HAP-1 (cell line): ENCODE results near the gene ECM1.
A peak's percentile ranks its signal among the peaks of the same experiment; 100 is the strongest.

Source experiments
- DNase-seq, 2 experiments: peaks; one replicate each; pipeline ENCODE4 v3.0.0-alpha.2; 2016 to 2020; ENCODE audit warnings: low spot score in 2 of 2
- H3K27me3 ChIP-seq: fragments of 250-450 bp; sonication (Bioruptor Pico); 2 replicates; pipeline ENCODE4 v1.5.1; 2020; ENCODE audit warnings: low read depth, mild to moderate bottlenecking, moderate library complexity
- H3K36me3 ChIP-seq: fragments of 250-450 bp; sonication (Bioruptor Pico); replicated peaks from 2 replicates; pipeline ENCODE4 v1.5.1; 2020; ENCODE audit warnings: mild to moderate bottlenecking
- H3K4me1 ChIP-seq: fragments of 250-450 bp; sonication (Bioruptor Pico); 2 replicates; pipeline ENCODE4 v1.5.1; 2020; ENCODE audit warnings: mild to moderate bottlenecking
- H3K4me3 ChIP-seq: fragments of 250-450 bp; sonication (Bioruptor Pico); 2 replicates; pipeline ENCODE4 v1.5.1; 2020; ENCODE audit warnings: mild to moderate bottlenecking, moderate library complexity
- H3K9me3 ChIP-seq: fragments of 250-450 bp; sonication (Bioruptor Pico); 2 replicates; pipeline ENCODE4 v1.5.1; 2020; ENCODE audit warnings: mild to moderate bottlenecking, moderate library complexity
- in situ Hi-C: fragments of 300-500 bp; cut with MboI; formaldehyde crosslinking; loops from 3 replicates; pipeline ENCODE4 v1.14.3; 2020; ENCODE audit warnings: low sequenced_read_pairs, inconsistent platforms, mixed read lengths

The ECM1 gene

DNA sequence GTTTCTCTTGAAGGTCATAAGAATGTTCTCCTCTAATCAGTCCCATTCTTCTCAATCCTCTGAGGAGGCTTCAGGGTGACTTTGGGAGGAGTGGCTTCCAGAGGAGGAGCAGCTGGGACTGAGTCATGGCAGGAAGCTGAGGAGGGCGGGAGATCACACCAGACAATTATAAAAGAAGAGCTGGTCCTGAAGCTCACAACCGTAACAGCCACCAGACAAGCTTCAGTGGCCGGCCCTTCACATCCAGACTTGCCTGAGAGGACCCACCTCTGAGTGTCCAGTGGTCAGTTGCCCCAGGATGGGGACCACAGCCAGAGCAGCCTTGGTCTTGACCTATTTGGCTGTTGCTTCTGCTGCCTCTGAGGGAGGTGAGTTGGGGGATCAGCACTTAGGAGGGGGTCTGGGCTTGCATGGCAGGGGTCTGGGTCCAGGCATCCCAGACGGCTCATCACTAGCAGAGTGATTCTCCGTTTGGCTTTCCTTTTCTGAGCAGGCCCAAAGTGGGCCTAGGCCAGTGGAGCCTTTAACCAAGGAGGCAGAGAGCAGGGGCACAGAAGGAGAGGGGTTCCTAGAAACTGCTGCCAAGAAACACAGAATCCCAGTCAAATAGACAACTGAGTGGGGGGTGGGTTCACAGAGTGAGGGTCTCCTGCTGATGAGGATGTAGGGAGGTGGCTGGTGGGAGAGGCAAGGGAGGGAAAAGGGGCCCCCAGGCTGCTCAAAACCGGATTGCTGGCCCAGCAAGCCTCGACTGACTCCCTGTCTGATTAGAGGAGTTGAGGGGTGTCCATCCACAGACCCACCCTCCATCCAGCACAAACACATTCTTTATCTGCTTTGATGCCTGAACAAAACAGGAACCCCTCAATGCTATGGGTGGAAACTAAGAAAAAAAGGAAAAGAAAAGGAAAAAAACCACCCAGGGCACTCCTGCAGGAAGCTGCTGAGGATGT, at the start of gene ECM1:
ECM1 (plus strand) TSS at position 198 of the 953 bp plus-strand sequence; CDS start at position 299, 101 bp downstream.
- in situ Hi-C loops = no loop called here
- no peaks in the 10 kb centered on the region for H3K9me3 ChIP-seq
- DNase-seq = no peak
- H3K4me1 ChIP-seq = no peaks in the 10 kb centered on the region
- H3K27me3 ChIP-seq = no peaks in the 10 kb centered on the region
- H3K36me3 ChIP-seq = peaks cover 39% of the 10 kb centered on the region
- no peak within 1 kb of the TSS for H3K4me3 ChIP-seq

DNA sequence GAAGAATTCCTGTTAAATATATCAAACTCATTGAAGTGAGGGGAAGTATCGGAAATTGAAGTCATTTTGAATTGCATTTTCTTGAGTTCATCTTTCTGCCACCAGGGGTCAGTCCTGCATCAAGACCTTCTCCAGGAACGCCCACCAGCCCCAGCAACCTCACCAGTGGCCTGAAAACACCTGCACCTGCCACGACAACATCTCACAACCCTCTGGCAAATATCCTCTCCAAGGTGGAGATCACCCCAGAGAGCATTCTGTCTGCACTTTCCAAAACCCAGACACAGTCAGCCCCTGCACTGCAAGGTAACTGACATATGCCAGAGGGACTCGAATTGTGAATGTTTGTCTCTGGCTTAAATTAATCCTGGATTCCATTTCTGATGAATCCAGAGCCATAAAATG, 43.5 kb upstream of the ECM1 start:
- Histone ChIP-seq H3K36me3 (peaks cover 54% of the 10 kb centered on the region), H3K4me1 (no peaks in the 10 kb centered on the region), H3K4me3 (no peak overlapping the region), H3K9me3 (no peaks in the 10 kb centered on the region), H3K27me3 (no peaks in the 10 kb centered on the region)
- in situ Hi-C loops = no loop called here
- DNase-seq = peak; percentile 30 to 81

DNA sequence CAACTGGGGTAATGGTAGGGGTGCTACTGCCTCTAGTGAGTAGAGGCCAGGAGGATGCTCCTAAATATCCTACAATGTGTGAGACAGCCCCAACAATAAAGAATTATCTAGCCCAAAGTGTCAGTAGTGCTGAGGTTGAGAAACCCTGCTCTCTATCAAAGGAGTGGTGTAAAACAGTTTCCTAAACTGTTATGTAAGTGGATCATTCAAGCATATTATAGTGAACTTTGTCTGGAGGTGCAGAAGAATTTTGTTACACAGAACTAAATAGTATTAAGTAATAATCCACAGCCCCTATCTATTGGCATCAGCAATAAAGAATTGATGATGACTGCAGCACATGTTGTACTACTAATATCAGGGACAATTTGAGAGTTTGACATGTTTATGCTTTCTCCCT, 40.9 kb upstream of the ECM1 start:
- no peak overlapping the region for H3K4me3 ChIP-seq
- peaks cover 61% of the 10 kb centered on the region for H3K36me3 ChIP-seq
- no peaks in the 10 kb centered on the region for H3K27me3 ChIP-seq
- no peaks in the 10 kb centered on the region for H3K9me3 ChIP-seq
- H3K4me1 ChIP-seq = no peaks in the 10 kb centered on the region
- in situ Hi-C loops = no loop called here
- DNase-seq = no peak

DNA sequence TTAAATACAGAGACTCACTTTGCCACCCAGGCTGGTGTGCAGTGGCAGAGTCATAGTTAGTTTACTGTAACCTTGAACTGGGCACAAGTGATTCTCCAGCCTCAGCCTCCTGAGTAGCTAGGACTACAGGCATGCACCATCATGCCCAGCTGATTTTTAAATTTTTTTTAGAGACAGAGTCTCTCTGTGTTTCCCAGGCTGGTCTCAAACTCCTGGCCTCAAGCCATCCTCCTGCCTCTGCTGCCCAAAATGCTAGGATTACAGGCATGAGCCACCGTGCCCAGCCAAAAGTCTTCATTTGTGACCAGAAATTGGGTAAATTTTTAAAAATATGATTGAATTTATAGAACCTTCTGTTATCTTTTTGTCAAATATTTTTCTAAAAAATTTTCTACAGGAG, 38.6 kb upstream of the ECM1 start:
- DNase-seq = no peak
- H3K4me1 ChIP-seq = no peaks in the 10 kb centered on the region
- no peaks in the 10 kb centered on the region for H3K27me3 ChIP-seq
- in situ Hi-C loops = no loop called here
- peaks cover 61% of the 10 kb centered on the region for H3K36me3 ChIP-seq
- no peaks in the 10 kb centered on the region for H3K9me3 ChIP-seq
- no peak overlapping the region for H3K4me3 ChIP-seq

DNA sequence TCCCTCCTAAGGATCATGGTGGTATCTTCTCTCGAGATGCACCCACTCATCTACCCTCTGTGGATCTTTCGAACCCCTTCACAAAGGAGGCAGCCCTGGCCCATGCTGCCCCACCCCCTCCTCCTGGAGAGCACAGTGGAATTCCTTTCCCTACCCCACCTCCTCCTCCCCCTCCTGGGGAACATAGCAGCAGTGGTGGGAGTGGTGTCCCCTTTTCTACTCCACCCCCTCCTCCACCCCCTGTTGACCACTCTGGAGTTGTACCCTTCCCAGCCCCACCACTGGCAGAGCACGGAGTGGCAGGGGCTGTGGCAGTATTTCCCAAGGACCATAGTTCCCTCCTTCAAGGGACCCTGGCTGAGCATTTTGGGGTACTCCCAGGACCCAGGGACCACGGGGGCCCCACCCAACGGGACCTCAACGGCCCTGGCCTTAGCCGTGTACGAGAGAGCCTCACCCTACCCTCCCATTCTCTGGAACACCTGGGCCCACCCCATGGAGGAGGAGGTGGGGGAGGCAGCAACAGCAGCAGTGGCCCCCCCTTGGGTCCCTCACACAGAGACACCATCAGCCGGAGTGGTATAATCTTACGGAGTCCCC, 35.2 kb upstream of the ECM1 start:
- peaks cover 9% of the 10 kb centered on the region for H3K4me1 ChIP-seq
- no peak for DNase-seq
- no peaks in the 10 kb centered on the region for H3K27me3 ChIP-seq
- in situ Hi-C loops = no loop called here
- no peaks in the 10 kb centered on the region for H3K9me3 ChIP-seq
- peaks cover 37% of the 10 kb centered on the region for H3K36me3 ChIP-seq
- no peak overlapping the region for H3K4me3 ChIP-seq

DNA sequence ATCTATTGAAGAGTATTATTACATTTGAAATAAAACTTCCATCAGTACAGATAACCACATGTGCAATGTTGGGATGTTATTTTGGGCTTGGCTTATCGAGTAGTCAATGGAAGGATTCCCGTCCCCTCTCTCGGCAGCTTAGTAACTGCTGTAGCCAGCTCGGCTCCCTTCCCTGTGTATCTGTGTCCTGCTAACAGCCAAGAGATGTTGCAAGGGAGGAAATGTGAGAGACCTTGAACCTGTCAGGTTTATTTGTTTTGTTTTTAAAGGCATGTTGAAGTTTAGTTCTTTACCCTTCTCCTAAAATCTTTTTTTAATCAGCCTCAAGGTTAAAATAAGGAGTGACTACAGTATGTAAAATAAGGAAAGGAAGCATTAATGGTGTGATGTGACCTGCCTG, 34.2 kb upstream of the ECM1 start:
- Histone ChIP-seq H3K4me1 (peaks cover 9% of the 10 kb centered on the region), H3K9me3 (no peaks in the 10 kb centered on the region), H3K36me3 (peaks cover 34% of the 10 kb centered on the region), H3K4me3 (no peak overlapping the region), H3K27me3 (no peaks in the 10 kb centered on the region)
- DNase-seq = no peak
- in situ Hi-C loops = no loop called here

- H3K4me3 ChIP-seq = no peak overlapping the region
- in situ Hi-C loops = no loop called here
- H3K4me1 ChIP-seq = peaks cover 9% of the 10 kb centered on the region
- no peaks in the 10 kb centered on the region for H3K27me3 ChIP-seq
- no peak for DNase-seq
- no peaks in the 10 kb centered on the region for H3K9me3 ChIP-seq
- H3K36me3 ChIP-seq = peaks cover 31% of the 10 kb centered on the region
These were observed 33.0 kb upstream of the ECM1 start for GRCh38 chr1:150474869-150475268.

DNA sequence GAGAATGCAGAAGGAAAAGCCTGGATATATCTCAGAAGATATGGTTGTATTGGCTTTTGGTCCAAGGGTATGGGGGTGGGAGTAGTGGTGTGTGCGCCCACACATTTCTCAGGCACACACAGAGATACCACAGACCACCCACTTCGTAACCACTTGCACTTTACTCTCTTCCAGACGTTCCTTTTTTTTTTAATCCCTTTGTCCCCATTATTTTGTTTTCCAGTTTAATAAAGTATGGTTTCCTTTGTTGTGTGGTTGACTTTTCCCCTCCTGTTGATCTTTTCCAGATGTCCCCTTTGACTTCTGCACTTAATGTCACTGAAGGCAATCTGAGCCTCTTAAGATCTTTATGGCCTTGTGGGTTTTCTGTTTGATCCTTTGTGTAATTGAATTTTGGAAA, 31.2 kb upstream of the ECM1 start:
- Histone ChIP-seq H3K4me1 (peaks cover 9% of the 10 kb centered on the region), H3K27me3 (no peaks in the 10 kb centered on the region), H3K4me3 (no peak overlapping the region), H3K9me3 (no peaks in the 10 kb centered on the region), H3K36me3 (peaks cover 12% of the 10 kb centered on the region)
- peak; percentile 14 to 66 for DNase-seq
- in situ Hi-C loops = no loop called here

DNA sequence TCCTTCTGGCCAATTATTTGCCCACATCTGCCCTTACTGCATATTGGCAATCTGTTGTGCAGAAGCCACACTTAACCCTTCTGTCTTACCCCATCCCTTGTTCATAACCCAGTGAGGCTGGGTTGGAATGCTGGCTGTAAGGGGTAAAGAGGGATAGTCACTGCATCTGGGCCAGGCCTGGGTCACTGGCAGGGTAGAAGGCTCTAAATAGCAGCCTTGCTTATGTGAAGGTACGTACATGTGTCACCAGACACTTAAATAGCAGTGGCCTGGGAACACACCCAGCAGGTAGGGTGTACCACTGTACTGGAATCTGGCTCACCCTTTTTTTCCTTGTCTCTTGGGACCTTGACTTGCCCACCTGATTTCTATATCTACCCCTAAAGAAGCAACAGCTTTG, 30.6 kb upstream of the ECM1 start:
- DNase-seq = no peak
- Histone ChIP-seq H3K4me3 (no peak overlapping the region), H3K9me3 (no peaks in the 10 kb centered on the region), H3K36me3 (peaks cover 6% of the 10 kb centered on the region; the same call in 1 of the 2 replicates), H3K4me1 (peaks cover 9% of the 10 kb centered on the region), H3K27me3 (no peaks in the 10 kb centered on the region)
- in situ Hi-C loops = no loop called here

- no peaks in the 10 kb centered on the region for H3K9me3 ChIP-seq
- in situ Hi-C loops = no loop called here
- no peak overlapping the region for H3K4me3 ChIP-seq
- H3K27me3 ChIP-seq = no peaks in the 10 kb centered on the region
- peaks cover 9% of the 10 kb centered on the region for H3K4me1 ChIP-seq
- no peak for DNase-seq
- H3K36me3 ChIP-seq = peaks cover 2% of the 10 kb centered on the region; the same call in 1 of the 2 replicates
These were observed 30.2 kb upstream of the ECM1 start for GRCh38 chr1:150477733-150478132.

DNA sequence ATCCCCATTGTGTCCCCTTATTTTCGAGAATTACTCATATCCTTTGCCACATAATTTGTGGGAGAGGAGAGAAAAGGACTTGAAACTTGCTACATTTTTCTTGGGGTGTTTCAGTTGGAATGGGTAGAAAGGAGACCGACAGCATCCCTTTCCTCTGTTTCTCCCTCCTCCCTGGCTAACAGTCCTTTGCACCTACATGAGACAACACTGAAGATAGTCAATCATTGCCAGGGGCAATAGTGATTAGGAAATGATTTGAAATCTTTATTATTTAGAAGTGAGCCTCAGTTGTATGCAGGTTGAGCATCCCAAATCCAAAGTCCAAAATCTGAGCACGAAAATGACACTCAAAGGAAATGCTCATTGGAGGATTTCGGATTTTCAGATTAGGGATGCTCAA, 28.5 kb upstream of the ECM1 start:
- Histone ChIP-seq H3K4me3 (no peak overlapping the region), H3K36me3 (no peaks in the 10 kb centered on the region), H3K27me3 (no peaks in the 10 kb centered on the region), H3K9me3 (no peaks in the 10 kb centered on the region), H3K4me1 (peaks cover 9% of the 10 kb centered on the region)
- DNase-seq = no peak
- in situ Hi-C loops = no loop called here

GRCh38 chr1:150479927-150480352, 28.0 kb upstream of the ECM1 start:
- in situ Hi-C loops = no loop called here
- no peak for DNase-seq
- H3K9me3 ChIP-seq = no peaks in the 10 kb centered on the region
- no peaks in the 10 kb centered on the region for H3K27me3 ChIP-seq
- H3K4me1 ChIP-seq = peaks cover 9% of the 10 kb centered on the region
- H3K4me3 ChIP-seq = no peak overlapping the region
- no peaks in the 10 kb centered on the region for H3K36me3 ChIP-seq

DNA sequence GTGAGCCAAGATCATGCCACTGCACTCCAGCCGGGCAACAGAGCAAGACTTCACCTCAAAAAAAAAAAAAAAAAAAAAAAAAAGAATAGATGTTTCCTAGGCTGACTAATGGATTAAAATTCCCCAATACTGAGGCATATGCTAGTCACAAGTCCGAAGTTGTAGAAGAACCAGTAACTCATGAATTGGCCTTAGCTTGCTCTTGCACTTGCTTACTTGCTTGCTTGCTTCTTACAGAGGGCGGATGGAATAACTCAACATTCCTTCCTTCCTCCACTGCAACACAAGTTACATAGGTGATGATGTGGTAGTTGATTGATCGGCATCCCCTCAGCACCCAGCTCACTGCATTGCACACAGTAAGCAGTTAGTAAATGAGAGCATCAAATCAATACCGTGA, 23.5 kb upstream of the ECM1 start:
- H3K4me3 ChIP-seq = no peak overlapping the region
- in situ Hi-C loops = no loop called here

DNA sequence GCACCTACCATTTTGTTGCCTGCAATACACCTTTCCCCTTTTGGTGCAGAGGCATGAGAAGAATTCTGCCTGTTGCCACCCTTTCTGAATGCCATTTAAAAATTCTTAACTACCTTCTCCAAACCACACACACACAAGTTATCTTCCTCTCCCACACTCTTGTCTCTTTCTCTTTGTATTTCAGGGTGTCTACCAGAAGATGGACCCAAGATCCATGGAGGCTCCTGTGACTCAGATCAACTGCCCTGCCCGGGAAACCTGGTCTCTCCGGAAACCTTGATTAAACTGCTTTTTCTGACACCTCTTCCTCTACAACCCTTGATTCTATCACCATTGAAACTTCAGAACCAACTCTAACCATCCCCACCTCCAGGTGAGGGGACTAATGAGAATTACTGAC, 23.0 kb upstream of the ECM1 start:
- in situ Hi-C loops = no loop called here
- Histone ChIP-seq H3K36me3 (peaks cover 12% of the 10 kb centered on the region; the same call in 1 of the 2 replicates), H3K4me3 (no peak overlapping the region), H3K9me3 (no peaks in the 10 kb centered on the region), H3K4me1 (no peaks in the 10 kb centered on the region), H3K27me3 (no peaks in the 10 kb centered on the region)
- no peak for DNase-seq

More for the DNA sequence above, 23.5 kb upstream of the ECM1 start:
- H3K9me3 ChIP-seq = no peaks in the 10 kb centered on the region
- no peaks in the 10 kb centered on the region for H3K27me3 ChIP-seq
- H3K36me3 ChIP-seq = peaks cover 9% of the 10 kb centered on the region; the same call in 1 of the 2 replicates
- no peaks in the 10 kb centered on the region for H3K4me1 ChIP-seq
- no peak for DNase-seq
